ENCODE measurements around the gene TAF1C. TPM values are rescaled to one million over a fixed set of nuclear protein-coding genes. Genes with fewer than 3 reads are reported as not detected.
A peak's percentile ranks its signal among the peaks of the same experiment; 100 is the strongest.
"Not testable (repeated sequence)": the region's sequence is repeated elsewhere in the genome, so short reads cannot be mapped to it uniquely, and the experiment has no call there.

TAF1C gene, protein sequence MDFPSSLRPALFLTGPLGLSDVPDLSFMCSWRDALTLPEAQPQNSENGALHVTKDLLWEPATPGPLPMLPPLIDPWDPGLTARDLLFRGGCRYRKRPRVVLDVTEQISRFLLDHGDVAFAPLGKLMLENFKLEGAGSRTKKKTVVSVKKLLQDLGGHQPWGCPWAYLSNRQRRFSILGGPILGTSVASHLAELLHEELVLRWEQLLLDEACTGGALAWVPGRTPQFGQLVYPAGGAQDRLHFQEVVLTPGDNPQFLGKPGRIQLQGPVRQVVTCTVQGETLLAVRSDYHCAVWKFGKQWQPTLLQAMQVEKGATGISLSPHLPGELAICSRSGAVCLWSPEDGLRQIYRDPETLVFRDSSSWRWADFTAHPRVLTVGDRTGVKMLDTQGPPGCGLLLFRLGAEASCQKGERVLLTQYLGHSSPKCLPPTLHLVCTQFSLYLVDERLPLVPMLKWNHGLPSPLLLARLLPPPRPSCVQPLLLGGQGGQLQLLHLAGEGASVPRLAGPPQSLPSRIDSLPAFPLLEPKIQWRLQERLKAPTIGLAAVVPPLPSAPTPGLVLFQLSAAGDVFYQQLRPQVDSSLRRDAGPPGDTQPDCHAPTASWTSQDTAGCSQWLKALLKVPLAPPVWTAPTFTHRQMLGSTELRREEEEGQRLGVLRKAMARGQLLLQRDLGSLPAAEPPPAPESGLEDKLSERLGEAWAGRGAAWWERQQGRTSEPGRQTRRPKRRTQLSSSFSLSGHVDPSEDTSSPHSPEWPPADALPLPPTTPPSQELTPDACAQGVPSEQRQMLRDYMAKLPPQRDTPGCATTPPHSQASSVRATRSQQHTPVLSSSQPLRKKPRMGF
- total RNA-seq = 45.5 TPM

GRCh38 chr16:84186685-84187437 lies at the start of gene TAF1C:
Gene TAF1C (minus strand): TSS chr16:84187057. CDS start chr16:84184988, 2,069 bp downstream.
- peak; percentile 93 to 95 (median 95) for DNase-seq (ENCODE audit: low read depth in 2 of 3, low spot score in 2 of 3)

GRCh38 chr16:84234321-84235241 lies 47.7 kb upstream of the TAF1C start:
- DNase-seq (ENCODE audit: low read depth in 2 of 3, low spot score in 2 of 3) = no peak

- DNase-seq (ENCODE audit: low read depth in 2 of 3, low spot score in 2 of 3) = no peak
Observed at GRCh38 chr16:84233748-84234147, 46.9 kb upstream of the TAF1C start.

GRCh38 chr16:84232969-84233368 lies 46.1 kb upstream of the TAF1C start:
- DNase-seq (ENCODE audit: low read depth in 2 of 3, low spot score in 2 of 3) = no peak

DNA sequence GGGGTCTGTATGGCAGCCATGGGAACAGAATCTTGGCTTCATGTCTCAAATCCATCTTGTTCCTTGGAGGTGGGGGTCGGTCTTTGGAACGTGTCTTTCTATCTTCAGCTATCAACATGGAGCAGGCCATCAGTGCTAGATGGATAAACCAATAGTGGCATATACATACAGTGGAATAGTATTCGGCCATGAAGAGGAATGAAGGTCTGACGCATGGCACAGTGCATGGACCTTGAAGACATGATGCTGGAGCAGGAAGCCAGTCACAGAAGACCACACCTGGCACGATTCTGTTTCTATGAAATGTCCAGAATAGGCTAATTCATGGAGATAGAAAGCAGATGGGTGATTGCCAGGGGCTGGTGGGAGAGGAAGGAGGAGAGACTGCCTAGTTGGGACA lies 45.2 kb upstream of the TAF1C start:
- DNase-seq (ENCODE audit: low read depth in 2 of 3, low spot score in 2 of 3) = no peak

- no peak for DNase-seq (ENCODE audit: low read depth in 2 of 3, low spot score in 2 of 3)
Observed at GRCh38 chr16:84229471-84229870, 42.6 kb upstream of the TAF1C start.

- peak in 1 of 3 donors; percentile 24 for DNase-seq (ENCODE audit: low read depth in 2 of 3, low spot score in 2 of 3)
Observed at GRCh38 chr16:84228256-84228838, 41.5 kb upstream of the TAF1C start.

DNA sequence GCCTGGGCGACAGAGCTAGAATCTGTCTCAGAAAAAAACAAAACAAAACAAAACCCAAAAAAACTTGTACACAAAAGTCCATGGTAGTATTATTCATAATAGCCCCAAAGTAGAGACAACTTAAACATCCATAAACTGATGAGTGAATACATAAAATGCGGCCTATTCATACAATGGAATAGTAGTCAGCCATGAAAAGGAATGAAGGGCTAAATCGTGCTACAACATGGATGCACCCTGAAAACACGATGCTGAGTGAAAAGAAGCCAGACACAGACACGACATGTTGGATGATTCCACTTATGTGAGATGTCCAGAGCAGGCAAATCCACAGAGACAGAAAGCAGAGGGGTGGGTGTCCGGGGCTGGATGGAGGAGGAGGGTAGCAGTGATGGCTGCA lies 40.7 kb upstream of the TAF1C start:
- no peak for DNase-seq (ENCODE audit: low read depth in 2 of 3, low spot score in 2 of 3)

- DNase-seq (ENCODE audit: low read depth in 2 of 3, low spot score in 2 of 3) = no peak
Observed at GRCh38 chr16:84226026-84226425, 39.2 kb upstream of the TAF1C start.

- DNase-seq (ENCODE audit: low read depth in 2 of 3, low spot score in 2 of 3) = no peak
Observed at GRCh38 chr16:84225571-84225970, 38.7 kb upstream of the TAF1C start.

DNA sequence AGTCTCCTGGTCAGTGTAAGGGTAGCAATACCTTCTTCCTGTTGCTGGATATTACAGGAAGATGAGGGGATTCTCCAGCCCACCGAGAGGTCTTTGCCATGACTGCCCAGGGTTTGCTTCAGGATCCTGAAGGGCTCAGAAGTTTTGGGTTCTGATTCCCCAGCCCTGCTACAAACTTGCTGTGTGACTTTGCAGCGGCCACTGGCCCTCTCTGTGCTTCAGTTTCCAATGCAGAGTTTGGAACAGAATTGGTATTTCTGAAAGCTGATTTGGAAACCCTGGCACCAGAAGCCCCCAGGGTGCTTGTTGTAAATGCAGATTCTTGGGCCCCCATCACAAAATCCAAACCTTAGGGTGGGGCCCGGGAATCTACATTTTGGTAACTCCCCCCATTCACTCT lies 38.3 kb upstream of the TAF1C start:
- no peak for DNase-seq (ENCODE audit: low read depth in 2 of 3, low spot score in 2 of 3)

GRCh38 chr16:84224554-84224953 lies 37.7 kb upstream of the TAF1C start:
- no peak for DNase-seq (ENCODE audit: low read depth in 2 of 3, low spot score in 2 of 3)

GRCh38 chr16:84223456-84223855 lies 36.6 kb upstream of the TAF1C start:
- no peak for DNase-seq (ENCODE audit: low read depth in 2 of 3, low spot score in 2 of 3)

DNA sequence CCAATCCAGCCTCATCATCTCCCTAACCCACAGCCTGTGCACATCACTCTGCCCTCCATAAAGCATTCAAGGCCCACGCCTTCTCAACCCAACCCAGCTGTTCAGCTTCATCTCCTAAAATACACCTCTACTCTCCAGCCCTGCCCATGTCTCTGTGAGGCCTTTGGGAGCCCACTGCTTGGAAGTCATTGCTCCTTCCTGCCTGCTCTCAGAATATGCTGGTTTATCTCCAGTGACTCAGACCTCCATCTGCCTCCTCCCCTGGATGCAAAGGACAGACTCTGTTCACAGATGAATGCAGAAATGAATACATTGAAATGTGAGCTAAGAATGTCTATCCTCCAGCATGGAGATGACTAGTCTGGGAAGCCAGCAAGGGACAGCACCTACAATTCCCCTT lies 34.0 kb upstream of the TAF1C start:
- DNase-seq (ENCODE audit: low read depth in 2 of 3, low spot score in 2 of 3) = no peak

- no peak for DNase-seq (ENCODE audit: low read depth in 2 of 3, low spot score in 2 of 3)
Observed at GRCh38 chr16:84218956-84219355, 32.1 kb upstream of the TAF1C start.

GRCh38 chr16:84218176-84218823 lies 31.4 kb upstream of the TAF1C start:
- no peak for DNase-seq (ENCODE audit: low read depth in 2 of 3, low spot score in 2 of 3)

GRCh38 chr16:84216144-84216543 lies 29.3 kb upstream of the TAF1C start:
- not testable (repeated sequence) for DNase-seq (ENCODE audit: low read depth in 2 of 3, low spot score in 2 of 3)

DNA sequence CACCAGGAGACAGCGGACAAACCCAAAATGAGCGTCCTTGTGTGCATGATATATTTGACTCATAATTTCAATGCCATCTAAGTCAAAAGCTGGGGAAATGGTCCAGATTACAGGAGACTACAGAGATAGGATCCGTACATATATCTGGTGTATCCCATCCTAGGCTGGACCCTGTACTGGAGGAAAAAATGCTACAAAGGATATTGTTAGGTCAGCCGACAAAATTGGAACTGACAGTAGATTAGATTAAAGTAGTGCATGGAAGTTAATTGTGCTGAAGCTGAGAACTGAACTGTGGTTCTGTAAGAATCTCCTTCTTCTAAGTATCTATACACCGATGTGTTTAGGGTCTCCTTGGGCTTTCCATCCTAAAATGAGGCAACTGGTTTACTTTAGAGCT lies 28.7 kb upstream of the TAF1C start:
- DNase-seq (ENCODE audit: low read depth in 2 of 3, low spot score in 2 of 3) = no peak

- no peak for DNase-seq (ENCODE audit: low read depth in 2 of 3, low spot score in 2 of 3)
Observed at GRCh38 chr16:84214451-84215066, 27.7 kb upstream of the TAF1C start.
